Prostate gland (tissue), 2 donors: ENCODE measurements around the gene STK24. TPM values are rescaled to one million over a fixed set of nuclear protein-coding genes. Genes with fewer than 3 reads are reported as not detected.

Experiments
- DNase-seq: peaks from one replicate; pipeline ENCODE4 v3.0.0-alpha.2; 2019; ENCODE audit warnings: low spot score
- H3K27ac ChIP-seq, 2 donors: fragments of 200-600 bp; sonication (generic); 2 replicates each; pipeline ENCODE4 v1.5.1; 2017 to 2019
- H3K27me3 ChIP-seq: fragments of 200-600 bp; sonication (generic); replicated peaks from 2 replicates; pipeline ENCODE4 v1.5.1; 2019; ENCODE audit not compliant: insufficient read depth
- H3K36me3 ChIP-seq, 2 donors: fragments of 200-600 bp; sonication (generic); 1 replicate in 1 of 2; 2 replicates in 1 of 2; pipeline versions ENCODE4 v1.5.1 to v1.8.1; 2017 to 2019
- H3K4me1 ChIP-seq: fragments of 200-600 bp; sonication (generic); replicated peaks from 2 replicates; pipeline ENCODE4 v1.5.1; 2019
- H3K4me3 ChIP-seq, 2 donors: fragments of 200-600 bp; sonication (generic); 2 replicates each; pipeline ENCODE4 v1.5.1; 2017 to 2019
- H3K9me3 ChIP-seq: fragments of 200-600 bp; sonication (generic); 2 replicates; pipeline ENCODE4 v1.5.1; 2017
- POLR2A ChIP-seq: fragments of 450-650 bp; IDR thresholded peaks from one replicate; pipeline ENCODE4 v1.6.1; 2016; ENCODE audit warnings: antibody characterized with exemption, mild to moderate bottlenecking
- POLR2AphosphoS5 ChIP-seq: sonication (generic); formaldehyde crosslinking; IDR thresholded peaks from one replicate; pipeline ENCODE4 v1.6.1; 2017; ENCODE audit warnings: antibody characterized with exemption
- WGBS: methylation state at CpG from one replicate; pipeline ENCODE4 v1.1.5; 2018; 5-methylcytosine and 5-hydroxymethylcytosine counted together
- intact Hi-C: fragments of 100-400 bp; cut with DNase I; formaldehyde crosslinking; loops from one replicate; pipeline ENCODE4 v1.14.2; 2022
- total RNA-seq, 2 donors: library from RNA; depleted of rRNA; stranded (reverse); fragments of >200 nt; gene quantifications; one replicate each; pipeline ENCODE4 v1.1.0, GENCODE V29; 2016
- TF ChIP-seq, protein P1 (sequence below), 4 experiments: fragments of 200-600 bp in 2 of 4; fragments of 450-650 bp in 2 of 4; sonication (generic) in 2 of 4; IDR thresholded peaks; 1 replicate in 3 of 4; 2 replicates in 1 of 4; pipeline ENCODE4 v1.5.1; 2016 to 2019; ENCODE audit warnings: antibody characterized with exemption in 4 of 4, mild to moderate bottlenecking in 2 of 4, moderate library complexity in 2 of 4

Gene STK24
- total RNA-seq, 2 donors from 2014 or later: 80.5 to 187 TPM

DNA sequence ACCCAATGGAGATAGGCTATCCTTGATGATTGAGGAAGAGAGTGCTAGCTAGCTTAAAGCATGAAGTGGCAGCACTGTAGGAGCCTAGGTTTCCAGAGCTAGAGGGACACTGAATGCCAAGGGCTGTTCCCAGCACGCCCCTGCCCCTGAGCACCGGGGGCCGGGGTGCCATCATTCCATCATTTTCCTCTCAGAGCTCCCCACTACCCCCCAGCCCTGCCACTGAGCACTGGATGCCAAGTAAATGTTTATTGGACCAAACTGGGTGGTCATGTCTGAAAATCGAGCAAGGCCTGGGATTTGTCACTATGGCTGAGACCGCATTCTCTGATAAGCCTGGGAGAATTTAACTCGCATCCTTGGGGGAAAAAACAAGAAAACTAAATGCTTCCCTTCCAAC, 142.8 kb downstream of the STK24 start:
- no peak for DNase-seq
- Histone ChIP-seq H3K27ac (no peak overlapping the region), H3K36me3 (no peaks in the 10 kb centered on the region), H3K4me3 (no peak overlapping the region), H3K4me1 (no peaks in the 10 kb centered on the region), H3K27me3 (no peaks in the 10 kb centered on the region), H3K9me3 (no peaks in the 10 kb centered on the region)
- 92% methylated on average over 6 of the region's 6 CpGs for WGBS
- intact Hi-C loops: no loop called here
- TF ChIP-seq, protein P1, sequence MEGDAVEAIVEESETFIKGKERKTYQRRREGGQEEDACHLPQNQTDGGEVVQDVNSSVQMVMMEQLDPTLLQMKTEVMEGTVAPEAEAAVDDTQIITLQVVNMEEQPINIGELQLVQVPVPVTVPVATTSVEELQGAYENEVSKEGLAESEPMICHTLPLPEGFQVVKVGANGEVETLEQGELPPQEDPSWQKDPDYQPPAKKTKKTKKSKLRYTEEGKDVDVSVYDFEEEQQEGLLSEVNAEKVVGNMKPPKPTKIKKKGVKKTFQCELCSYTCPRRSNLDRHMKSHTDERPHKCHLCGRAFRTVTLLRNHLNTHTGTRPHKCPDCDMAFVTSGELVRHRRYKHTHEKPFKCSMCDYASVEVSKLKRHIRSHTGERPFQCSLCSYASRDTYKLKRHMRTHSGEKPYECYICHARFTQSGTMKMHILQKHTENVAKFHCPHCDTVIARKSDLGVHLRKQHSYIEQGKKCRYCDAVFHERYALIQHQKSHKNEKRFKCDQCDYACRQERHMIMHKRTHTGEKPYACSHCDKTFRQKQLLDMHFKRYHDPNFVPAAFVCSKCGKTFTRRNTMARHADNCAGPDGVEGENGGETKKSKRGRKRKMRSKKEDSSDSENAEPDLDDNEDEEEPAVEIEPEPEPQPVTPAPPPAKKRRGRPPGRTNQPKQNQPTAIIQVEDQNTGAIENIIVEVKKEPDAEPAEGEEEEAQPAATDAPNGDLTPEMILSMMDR (IDR thresholded peaks at IDR 0.05): no peak
- TF ChIP-seq POLR2A: no peak
- TF ChIP-seq POLR2AphosphoS5: no peak

DNA sequence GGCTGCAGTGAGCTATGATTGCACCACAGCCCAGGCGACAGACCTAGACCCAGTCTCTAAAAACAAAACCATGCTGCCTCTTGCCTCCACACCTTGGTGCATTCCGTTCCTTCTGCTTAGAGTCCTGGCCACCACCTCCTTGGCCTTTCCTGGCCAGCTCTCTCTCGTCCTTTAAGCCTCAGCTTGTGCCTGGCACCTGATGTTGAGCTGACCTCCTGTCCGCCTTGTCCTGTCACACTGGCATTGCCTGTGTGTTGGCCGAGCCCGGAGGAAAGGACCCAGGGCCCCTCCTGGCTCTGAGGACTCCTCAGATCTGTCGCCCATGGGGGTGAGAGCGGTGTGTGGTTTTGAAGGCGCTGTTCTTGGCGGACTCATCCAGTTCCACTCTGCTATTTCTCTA, 143.3 kb downstream of the STK24 start:
- DNase-seq: no peak
- Histone ChIP-seq H3K4me3 (no peak overlapping the region), H3K27me3 (no peaks in the 10 kb centered on the region), H3K9me3 (no peaks in the 10 kb centered on the region), H3K4me1 (no peaks in the 10 kb centered on the region), H3K36me3 (no peaks in the 10 kb centered on the region), H3K27ac (no peak overlapping the region)
- intact Hi-C loops: no loop called here
- TF ChIP-seq, protein P1 (IDR thresholded peaks at IDR 0.05): no peak
- WGBS: 94% methylated on average over 10 of the region's 10 CpGs

DNA sequence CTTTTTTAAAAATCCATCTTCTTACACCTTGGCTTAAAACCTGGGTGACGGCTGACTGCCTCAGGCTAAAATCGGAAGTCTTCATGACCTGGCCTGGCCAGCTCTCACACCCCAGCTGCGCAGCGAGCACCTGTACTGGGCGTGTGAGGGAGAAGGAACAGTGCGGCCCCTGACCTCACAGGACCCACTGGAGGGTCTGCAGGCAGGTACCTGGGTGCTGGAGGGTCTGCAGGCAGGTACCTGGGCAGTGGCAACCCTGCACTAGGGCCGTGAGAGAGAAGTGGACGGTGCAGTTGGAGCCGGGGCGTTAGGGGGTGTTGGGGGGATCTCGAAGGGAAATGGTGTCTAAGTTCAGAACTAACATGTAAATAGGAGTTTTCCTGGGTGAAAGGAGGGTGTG, 144.3 kb downstream of the STK24 start:
- H3K36me3 ChIP-seq: no peaks in the 10 kb centered on the region
- H3K4me1 ChIP-seq: no peaks in the 10 kb centered on the region
- no peak for DNase-seq
- H3K9me3 ChIP-seq: no peaks in the 10 kb centered on the region
- no peaks in the 10 kb centered on the region for H3K27me3 ChIP-seq
- no peak overlapping the region for H3K27ac ChIP-seq
- TF ChIP-seq POLR2A (no peak), POLR2AphosphoS5 (no peak)
- TF ChIP-seq, protein P1 (IDR thresholded peaks at IDR 0.05): no peak
- no peak overlapping the region for H3K4me3 ChIP-seq
- 95% methylated on average over 11 of the region's 11 CpGs for WGBS
- intact Hi-C loops: no loop called here

DNA sequence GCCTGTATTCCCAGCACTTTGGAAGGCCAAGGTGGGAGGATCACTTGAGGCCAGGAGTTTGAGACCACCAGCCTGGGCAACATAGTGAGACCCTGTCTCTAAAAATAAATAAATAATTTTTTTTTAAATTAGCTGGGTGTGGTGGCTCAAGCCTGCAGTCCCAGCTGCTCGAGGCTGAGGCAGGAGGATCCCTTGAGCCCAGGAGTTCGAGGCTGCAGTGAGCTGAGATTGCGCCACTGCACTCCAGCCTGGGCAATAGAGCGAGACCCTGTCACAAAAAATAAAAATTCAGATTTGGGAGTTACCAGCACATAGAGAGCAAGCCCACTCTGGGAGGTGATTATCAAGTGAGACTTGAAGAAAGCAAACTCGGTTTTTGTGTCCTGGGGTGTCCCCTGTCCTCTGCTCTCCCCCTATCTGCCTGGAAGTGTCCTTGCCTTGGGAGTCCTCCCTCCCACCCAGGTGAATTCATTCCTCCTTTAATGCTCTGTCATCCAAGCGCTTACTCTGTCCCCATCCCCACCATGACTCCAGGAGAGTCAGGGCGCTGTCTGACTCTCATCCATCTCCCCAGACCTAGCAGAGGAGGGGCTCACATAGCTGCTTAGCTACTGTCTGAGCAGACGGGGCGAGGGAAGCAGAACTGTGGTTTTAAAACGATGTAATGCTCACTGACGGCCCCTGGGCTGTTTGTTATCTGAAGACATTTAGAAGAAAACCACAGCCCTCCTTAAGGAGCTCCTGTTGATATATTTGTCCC, 146.8 kb downstream of the STK24 start:
- 69% methylated on average over 11 of the region's 11 CpGs for WGBS
- intact Hi-C loops: no loop called here
- Histone ChIP-seq H3K27ac (no peak overlapping the region), H3K9me3 (no peaks in the 10 kb centered on the region), H3K36me3 (no peaks in the 10 kb centered on the region), H3K4me3 (no peak overlapping the region), H3K27me3 (no peaks in the 10 kb centered on the region), H3K4me1 (no peaks in the 10 kb centered on the region)
- no peak for DNase-seq
- TF ChIP-seq, protein P1 (IDR thresholded peaks at IDR 0.05): no peak
- TF ChIP-seq POLR2A: no peak

DNA sequence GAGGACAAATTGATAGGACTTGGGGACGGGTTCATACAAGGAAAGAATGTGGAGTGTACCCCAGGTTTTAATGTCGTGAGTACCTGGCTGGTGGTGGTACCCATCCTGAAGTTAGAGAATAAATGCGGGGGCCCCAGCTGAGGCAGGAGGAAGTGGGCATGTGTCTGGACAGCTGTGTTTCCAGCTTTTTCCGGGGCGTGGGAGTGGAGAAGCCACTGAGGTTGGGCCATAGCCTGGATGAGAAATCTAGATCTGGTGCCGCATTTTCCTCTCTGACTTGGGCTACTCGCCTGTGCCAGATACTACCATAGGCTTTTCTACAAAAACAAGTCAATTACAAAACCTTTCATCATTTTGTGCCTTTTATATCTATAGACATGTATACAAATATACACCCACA, 147.4 kb downstream of the STK24 start:
- Histone ChIP-seq H3K27me3 (no peaks in the 10 kb centered on the region), H3K4me3 (no peak overlapping the region), H3K4me1 (no peaks in the 10 kb centered on the region), H3K27ac (no peak overlapping the region), H3K9me3 (no peaks in the 10 kb centered on the region), H3K36me3 (no peaks in the 10 kb centered on the region)
- no peak for DNase-seq
- TF ChIP-seq POLR2AphosphoS5: no peak
- TF ChIP-seq POLR2A: no peak
- TF ChIP-seq, protein P1 (IDR thresholded peaks at IDR 0.05): no peak
- WGBS: 95% methylated on average over 7 of the region's 7 CpGs
- intact Hi-C loops: no loop called here
